Measurements from ENCODE around the gene MAD1L1. TPM values are rescaled to one million over a fixed set of nuclear protein-coding genes. Genes with fewer than 3 reads are reported as not detected.
"Not testable (repeated sequence)": the region's sequence is repeated elsewhere in the genome, so short reads cannot be mapped to it uniquely, and the experiment has no call there.

Gene MAD1L1
- total and polyA plus RNA-seq, 2 of the 4 experiments (the other 2 are of a cell fraction) = 29.0 to 40.9 TPM

GRCh38 chr7:2162004-2162902 lies 70.5 kb downstream of the MAD1L1 start:
- DNase-seq; H3K56ac ChIP-seq (ENCODE audit: extremely low read depth, insufficient read depth, low read length); BruUV-seq (replicated peaks); in situ Hi-C loops (cut with MboI; ENCODE audit: low sequenced_read_pairs); H2AK5ac ChIP-seq (ENCODE audit: low read depth, low read length); H4K8ac ChIP-seq (ENCODE audit: low read depth in 2 of 2, low read length in 2 of 2); H3K4me2 ChIP-seq (ENCODE audit: low read depth, low read length); H3K9ac ChIP-seq (ENCODE audit: low read depth, low read length); intact Hi-C loops (cut with micrococcal nuclease); H3K27me3 ChIP-seq (ENCODE audit: control insufficient read depth, insufficient read depth, low read length); H2BK20ac ChIP-seq (ENCODE audit: low read depth, low read length); H2BK15ac ChIP-seq (ENCODE audit: low read depth, low read length); H3K36me3 ChIP-seq (ENCODE audit: control insufficient read depth, insufficient read depth, low read length); H4K91ac ChIP-seq (ENCODE audit: insufficient read depth, low read depth, low read length); H3K9me1 ChIP-seq (ENCODE audit: insufficient read depth, low read length); H2AFZ ChIP-seq (replicated peaks; ENCODE audit: low read length, poor library complexity); H3K27ac ChIP-seq (ENCODE audit: insufficient read depth, low read length); H3K18ac ChIP-seq (ENCODE audit: low read depth, low read length); H3K9me3 ChIP-seq (ENCODE audit: control insufficient read depth, insufficient read depth, low read length); H2BK5ac ChIP-seq (ENCODE audit: low read depth, low read length, poor library complexity, severe bottlenecking); H2BK120ac ChIP-seq (ENCODE audit: low read depth, low read length); H2AK9ac ChIP-seq (replicated peaks; ENCODE audit: low read depth, low read length, poor library complexity); H3K14ac ChIP-seq (replicated peaks; ENCODE audit: low read depth, low read length); H3K4me3 ChIP-seq (ENCODE audit: insufficient read depth, low read depth, low read length); H3K4ac ChIP-seq (ENCODE audit: low read depth, low read length); POLR2A ChIA-PET (ENCODE audit: unreplicated experiment); dilution Hi-C loops (cut with HindIII; ENCODE audit: low sequenced_read_pairs, unreplicated experiment); H3K23ac ChIP-seq (ENCODE audit: low read depth, low read length); CTCF ChIA-PET; H4K5ac ChIP-seq (ENCODE audit: low read depth, low read length); ATAC-seq (ENCODE audit: low read depth): not testable (repeated sequence)
- peaks cover 11% of the 10 kb centered on the region for H3K4me1 ChIP-seq (ENCODE audit: control insufficient read depth, insufficient read depth, low read length)
- peaks cover 41% of the 10 kb centered on the region for H4K20me1 ChIP-seq (ENCODE audit: insufficient read depth, low read length)
- peaks cover 5 to 18% of the 10 kb centered on the region in 2 experiments; a peak in 2 of 4 replicates for H3K79me1 ChIP-seq (ENCODE audit: low read depth in 1 of 2, low read length in 2 of 2)
- no CpG with 5 or more reads among the region's 17 CpGs for WGBS, 2 experiments (ENCODE audit: extremely low coverage in 2 of 2, insufficient read length in 1 of 2)
